Heart left ventricle (tissue), 16 donors: ENCODE data around the gene TTC22. TPM values are rescaled to one million over a fixed set of nuclear protein-coding genes. Genes with fewer than 3 reads are reported as not detected.

Experiments used
- ATAC-seq, 4 donors: fragments of 200-7000 bp; cut with Tn5 transposase; one replicate each; pipeline ENCODE4 v1.9.1; 2020 to 2022; ENCODE audit warnings: moderate library complexity in 4 of 4, mild to moderate bottlenecking in 3 of 4, moderate number of reproducible peaks in 1 of 4
- DNase-seq, 5 donors: peaks; one replicate each; pipeline ENCODE4 v3.0.0-alpha.2; 2020
- H3K27ac ChIP-seq, 12 donors: fragments of 200-600 bp; sonication (generic) in 4 of 12; one replicate each; pipeline versions ENCODE4 v1.5.0 to v1.8.0; 2016 to 2022; ENCODE audit warnings: mild to moderate bottlenecking in 2 of 12
- H3K27me3 ChIP-seq, 9 donors: fragments of 200-600 bp; sonication (generic) in 2 of 9; one replicate each; pipeline versions ENCODE4 v1.5.1 to v1.8.0; 2016 to 2022; ENCODE audit warnings: mild to moderate bottlenecking in 3 of 9
- H3K36me3 ChIP-seq, 9 donors: fragments of 200-600 bp; sonication (generic) in 2 of 9; one replicate each; pipeline versions ENCODE4 v1.5.0 to v1.8.0; 2018 to 2022; ENCODE audit warnings: mild to moderate bottlenecking in 2 of 9
- H3K4me1 ChIP-seq, 12 donors: fragments of 200-600 bp; sonication (generic) in 4 of 12; one replicate each; pipeline versions ENCODE4 v1.5.0 to v1.8.0; 2016 to 2022; ENCODE audit warnings: mild to moderate bottlenecking in 3 of 12
- H3K4me3 ChIP-seq, 12 donors: fragments of 200-600 bp; sonication (generic) in 4 of 12; one replicate each; pipeline versions ENCODE4 v1.5.0 to v1.8.0; 2017 to 2022; ENCODE audit warnings: mild to moderate bottlenecking in 9 of 12, moderate library complexity in 4 of 12
- H3K9me3 ChIP-seq, 12 donors: fragments of 200-600 bp; sonication (generic) in 4 of 12; one replicate each; pipeline versions ENCODE4 v1.5.0 to v1.8.0; 2016 to 2022; ENCODE audit warnings: mild to moderate bottlenecking in 1 of 12
- POLR2A ChIP-seq, 2 donors: fragments of 450-650 bp; IDR thresholded peaks; one replicate each; pipeline ENCODE4 v1.6.1; 2017; ENCODE audit warnings: antibody characterized with exemption in 2 of 2, mild to moderate bottlenecking in 2 of 2, moderate library complexity in 2 of 2
- WGBS, 4 donors: extraction: QIAGEN DNeasy Blood & Tissue Kit in 2 of 4; methylation state at CpG; one replicate each; pipeline versions ENCODE4 v1.1.5 to v1.1.7; 2013 to 2018; 5-methylcytosine and 5-hydroxymethylcytosine counted together
- intact Hi-C, 10 donors: fragments of 100-400 bp; cut with DNase I; formaldehyde crosslinking; loops; one replicate each; pipeline versions ENCODE4 v1.11.1 to v1.14.2; 2022
- polyA plus RNA-seq, 2 donors: library from polyadenylated mRNA; stranded (reverse); fragments of 200-250 nt; gene quantifications; one replicate each; pipeline ENCODE4 v1.2.3, GENCODE V29; 2013
- total RNA-seq, 9 donors: library from RNA; depleted of rRNA in 2 of 9; stranded (reverse); fragments of >200 nt in 2 of 9; fragmentation: NEBNext Ultra II Directional in 3 of 9; extraction: Animal tissue kit (Norgen Biotek cat#: 25700) in 3 of 9; gene quantifications; one replicate each; pipeline versions ENCODE4 v1.1.0 to v1.2.4, GENCODE V29; 2016 to 2023
- TF ChIP-seq, protein P1 (sequence below), 12 donors: fragments of 200-600 bp; sonication (generic) in 4 of 12; IDR thresholded peaks; one replicate each; pipeline versions ENCODE4 v1.5.0 to v1.8.0; 2018 to 2022; ENCODE audit warnings: antibody characterized with exemption in 12 of 12, mild to moderate bottlenecking in 5 of 12
- donor health status: ischemic (EF 13 %, LVEDD 7.1; RV severe dilation, severe dysfunction).
- donor health status: healthy with polysubstance abuse.
- donor health status: DM: no; HTN: yes; CAD: no.
- donor health status: DM: no; HTN: no; CAD: no.
- donor health status: ischemic (EF 25% LVEDD 6.9; RV normal size, moderate dysfunction).
- donor health status: ischemic (EF 25% LVEDD 5.7; RV mildly dilated, moderate dysfunction).
- donor health status: healthy.
- donor health status: DM: yes; HTN: yes; CAD: no.
- donor health status: ischemic (EF 35%, LVEDD 5.7; RV mildly dilated, moderate dysfunction).
- donor health status: nonischemic (EF 11% LVEDD 7.7; RV severe dilation, severe dysfunction).
- donor health status: DM: yes; HTN: yes; CAD: no.
- donor health status: PGD.
- donor health status: ischemic (EF 29% LVEDD 5.4; RV normal size, mild dysfunction).
- donor health status: nonischemic (EF 23%, LVEDD 6.1; RV moderate dilation, normal function).

TTC22 gene
- total and polyA plus RNA-seq, 11 donors = 0.06 to 2.5 (median 0.25) TPM; not detected in 2

DNA sequence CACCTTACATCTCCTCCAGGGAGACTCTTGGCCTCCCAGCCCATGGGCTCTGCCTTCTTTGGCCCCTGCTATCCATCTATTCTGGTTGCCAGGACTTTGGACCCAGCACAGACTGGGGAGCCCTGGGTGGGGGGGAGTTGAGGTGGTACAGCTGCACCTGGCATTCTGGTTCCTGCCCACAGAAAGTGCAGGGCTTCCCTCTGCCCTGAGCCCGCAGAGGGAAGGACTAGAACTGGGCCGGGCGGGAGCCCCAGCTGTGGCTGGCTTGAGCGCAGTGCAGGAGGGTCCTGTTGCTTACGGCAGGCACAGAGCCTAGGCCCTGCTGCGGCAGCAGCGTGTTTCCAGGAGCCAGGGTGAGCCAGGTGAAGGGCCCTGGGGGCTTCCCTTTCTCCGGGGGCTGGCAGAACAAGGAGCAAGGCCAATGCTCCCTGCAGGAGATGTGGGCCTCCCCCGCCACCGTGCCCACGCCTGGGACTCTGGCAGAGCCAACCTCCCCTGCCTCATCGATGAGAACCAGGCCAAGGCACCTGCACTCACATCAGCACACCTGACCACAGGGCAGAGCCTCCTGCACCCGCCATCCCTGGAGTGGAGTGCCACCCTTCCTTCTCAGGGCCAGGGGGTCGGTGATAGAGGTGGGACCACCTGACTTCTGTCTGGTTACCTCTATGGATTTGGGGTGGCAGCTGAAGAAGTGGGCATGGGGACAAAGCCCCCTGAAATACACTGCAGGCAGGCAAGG lies 52.9 kb downstream of the TTC22 start:
- Histone ChIP-seq H3K27ac (no peak overlapping the region), H3K4me3 (no peak overlapping the region), H3K4me1 (no peaks in the 10 kb centered on the region), H3K36me3 (peaks cover 0 to 9% (median 0%) of the 10 kb centered on the region in 9 donors), H3K9me3 (no peaks in the 10 kb centered on the region), H3K27me3 (no peaks in the 10 kb centered on the region)
- DNase-seq (no peak), ATAC-seq (no peak)
- 79 to 91% (median 87%) methylated on average over 7 to 14 of the region's 14 CpGs for WGBS, 4 donors
- intact Hi-C loops = no loop called here
- TF ChIP-seq, protein P1, sequence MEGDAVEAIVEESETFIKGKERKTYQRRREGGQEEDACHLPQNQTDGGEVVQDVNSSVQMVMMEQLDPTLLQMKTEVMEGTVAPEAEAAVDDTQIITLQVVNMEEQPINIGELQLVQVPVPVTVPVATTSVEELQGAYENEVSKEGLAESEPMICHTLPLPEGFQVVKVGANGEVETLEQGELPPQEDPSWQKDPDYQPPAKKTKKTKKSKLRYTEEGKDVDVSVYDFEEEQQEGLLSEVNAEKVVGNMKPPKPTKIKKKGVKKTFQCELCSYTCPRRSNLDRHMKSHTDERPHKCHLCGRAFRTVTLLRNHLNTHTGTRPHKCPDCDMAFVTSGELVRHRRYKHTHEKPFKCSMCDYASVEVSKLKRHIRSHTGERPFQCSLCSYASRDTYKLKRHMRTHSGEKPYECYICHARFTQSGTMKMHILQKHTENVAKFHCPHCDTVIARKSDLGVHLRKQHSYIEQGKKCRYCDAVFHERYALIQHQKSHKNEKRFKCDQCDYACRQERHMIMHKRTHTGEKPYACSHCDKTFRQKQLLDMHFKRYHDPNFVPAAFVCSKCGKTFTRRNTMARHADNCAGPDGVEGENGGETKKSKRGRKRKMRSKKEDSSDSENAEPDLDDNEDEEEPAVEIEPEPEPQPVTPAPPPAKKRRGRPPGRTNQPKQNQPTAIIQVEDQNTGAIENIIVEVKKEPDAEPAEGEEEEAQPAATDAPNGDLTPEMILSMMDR (IDR thresholded peaks at IDR 0.05) = no peak
- TF ChIP-seq POLR2A (IDR thresholded peaks at IDR 0.05) = no peak

DNA sequence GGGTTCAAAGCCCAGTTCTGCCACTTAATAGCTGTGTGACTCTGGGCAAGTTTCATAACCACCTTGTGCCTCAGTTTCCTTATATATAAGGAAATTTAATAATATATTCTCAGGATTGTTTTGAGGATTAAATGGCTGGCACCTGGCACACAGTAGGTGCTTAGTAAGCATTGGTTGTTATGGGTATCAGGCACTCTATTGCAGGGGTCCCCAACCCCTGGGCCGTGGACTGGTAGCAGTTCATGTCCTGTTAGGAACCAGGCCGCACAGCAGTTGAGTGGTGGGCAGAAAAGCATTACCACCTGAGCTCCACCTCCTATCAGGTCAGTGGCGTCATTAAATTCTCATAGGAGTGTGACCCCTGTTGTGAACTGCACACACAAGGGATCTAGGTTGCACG lies 55.3 kb downstream of the TTC22 start:
- Histone ChIP-seq H3K27ac (no peak overlapping the region), H3K27me3 (no peaks in the 10 kb centered on the region), H3K9me3 (no peaks in the 10 kb centered on the region), H3K4me1 (no peaks in the 10 kb centered on the region), H3K4me3 (no peak overlapping the region), H3K36me3 (peaks cover 0 to 33% (median 22%) of the 10 kb centered on the region in 9 donors)
- intact Hi-C loops = no loop called here
- WGBS, 4 donors = 94 to 97% (median 96%) methylated on average over 4 of the region's 4 CpGs
- ATAC-seq (no peak), DNase-seq (no peak)
- TF ChIP-seq POLR2A (IDR thresholded peaks at IDR 0.05) = no peak
- TF ChIP-seq, protein P1 (IDR thresholded peaks at IDR 0.05) = no peak

DNA sequence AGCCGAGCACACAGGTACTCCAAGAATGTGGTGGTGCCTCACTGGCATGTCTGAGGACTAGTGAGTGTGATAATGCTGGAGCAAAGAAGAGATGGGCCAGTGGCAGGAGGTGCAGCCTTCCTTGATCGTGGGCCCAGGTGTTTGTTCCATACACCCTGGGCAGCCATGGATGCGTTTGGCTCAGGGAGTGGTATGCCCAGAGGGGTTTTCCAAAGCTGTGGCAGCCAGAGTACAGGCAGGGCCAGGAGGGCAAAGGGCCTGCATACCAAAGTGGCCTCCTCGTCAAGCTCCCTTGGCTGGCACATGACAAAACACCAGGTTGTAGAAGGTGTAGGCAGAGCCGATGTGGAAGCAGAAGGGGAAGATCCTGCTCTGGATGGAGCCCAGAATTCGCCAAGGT lies 55.8 kb downstream of the TTC22 start:
- intact Hi-C loops = no loop called here
- Histone ChIP-seq H3K36me3 (peaks cover 0 to 39% (median 28%) of the 10 kb centered on the region in 9 donors), H3K4me1 (no peaks in the 10 kb centered on the region), H3K27ac (no peak overlapping the region), H3K4me3 (no peak overlapping the region), H3K27me3 (no peaks in the 10 kb centered on the region), H3K9me3 (no peaks in the 10 kb centered on the region)
- TF ChIP-seq POLR2A (IDR thresholded peaks at IDR 0.05) = no peak
- TF ChIP-seq, protein P1 (IDR thresholded peaks at IDR 0.05) = no peak
- DNase-seq (no peak), ATAC-seq (no peak)
- 78 to 92% (median 89%) methylated on average over 6 of the region's 6 CpGs for WGBS, 4 donors

DNA sequence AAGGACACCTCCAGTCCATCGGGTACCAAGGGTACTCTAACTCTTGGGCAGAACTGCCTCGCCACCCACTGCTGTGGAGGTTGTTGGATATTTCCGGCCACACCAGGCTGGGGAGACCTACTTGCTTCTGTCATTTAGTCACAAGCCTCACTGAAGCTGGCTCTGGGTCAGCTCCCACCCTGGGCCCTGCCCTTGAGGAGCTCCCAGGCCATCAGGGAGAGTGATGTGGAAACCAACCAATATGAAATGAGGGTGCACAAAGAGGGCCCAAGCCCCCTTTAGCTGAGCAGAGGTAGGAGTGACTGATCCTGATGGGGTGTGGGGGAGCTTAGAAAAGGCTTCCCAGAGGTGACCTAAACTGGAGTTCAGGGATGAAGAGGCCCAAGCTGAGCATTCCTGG lies 56.4 kb downstream of the TTC22 start:
- Histone ChIP-seq H3K27me3 (no peaks in the 10 kb centered on the region), H3K36me3 (peaks cover 0 to 45% (median 34%) of the 10 kb centered on the region in 9 donors), H3K9me3 (no peaks in the 10 kb centered on the region), H3K4me1 (no peaks in the 10 kb centered on the region), H3K27ac (no peak overlapping the region), H3K4me3 (no peak overlapping the region)
- intact Hi-C loops = no loop called here
- WGBS, 4 donors = 90 to 98% (median 97%) methylated on average over 3 of the region's 3 CpGs; no CpG with 5 or more reads in 1 of the 4 donors
- ATAC-seq = no peak
- DNase-seq = no peak
- TF ChIP-seq POLR2A (IDR thresholded peaks at IDR 0.05) = no peak
- TF ChIP-seq, protein P1 (IDR thresholded peaks at IDR 0.05) = no peak
